ENCODE measurements around the gene OSBPL6. TPM values are rescaled to one million over a fixed set of nuclear protein-coding genes. Genes with fewer than 3 reads are reported as not detected.
"Not testable (repeated sequence)": the region's sequence is repeated elsewhere in the genome, so short reads cannot be mapped to it uniquely, and the experiment has no call there.

The OSBPL6 gene
- total RNA-seq, 2 experiments from 2014 or later = 3.1 to 3.7 TPM

DNA sequence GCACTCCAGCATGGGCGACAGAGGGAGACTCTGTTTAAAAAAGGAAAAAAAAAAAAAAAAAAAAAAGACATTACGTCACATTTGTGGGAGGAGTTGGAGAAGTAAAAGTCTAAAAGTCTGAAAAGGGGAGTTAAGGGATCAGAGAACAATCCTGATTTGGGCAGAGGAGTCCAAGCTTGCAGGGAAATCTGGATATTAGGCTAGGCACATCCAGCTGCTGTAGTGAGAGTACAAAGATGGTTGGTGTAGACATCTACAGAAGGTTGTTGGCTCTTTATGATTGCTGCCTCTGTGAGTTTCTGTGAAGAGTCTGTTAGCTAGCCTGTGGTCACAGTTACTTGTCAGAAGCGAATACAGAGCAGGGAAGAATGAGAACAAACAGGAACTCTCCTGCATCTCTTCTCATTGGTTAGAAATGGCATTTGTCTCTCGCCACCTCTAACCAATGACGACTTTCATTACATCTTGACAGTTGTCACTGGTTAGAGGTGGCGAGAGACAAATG, 3.3 kb upstream of the OSBPL6 start:
- no peak overlapping the region for H3K27ac Mint-ChIP-seq
- DNase-seq = no peak
- H3K36me3 Mint-ChIP-seq = no peaks in the 10 kb centered on the region
- H3K4me1 Mint-ChIP-seq = peaks cover 8% of the 10 kb centered on the region
- no peak overlapping the region for H3K4me3 Mint-ChIP-seq
- no peaks in the 10 kb centered on the region for H3K9me3 Mint-ChIP-seq
- H3K27me3 Mint-ChIP-seq = peaks cover 60% of the 10 kb centered on the region

DNA sequence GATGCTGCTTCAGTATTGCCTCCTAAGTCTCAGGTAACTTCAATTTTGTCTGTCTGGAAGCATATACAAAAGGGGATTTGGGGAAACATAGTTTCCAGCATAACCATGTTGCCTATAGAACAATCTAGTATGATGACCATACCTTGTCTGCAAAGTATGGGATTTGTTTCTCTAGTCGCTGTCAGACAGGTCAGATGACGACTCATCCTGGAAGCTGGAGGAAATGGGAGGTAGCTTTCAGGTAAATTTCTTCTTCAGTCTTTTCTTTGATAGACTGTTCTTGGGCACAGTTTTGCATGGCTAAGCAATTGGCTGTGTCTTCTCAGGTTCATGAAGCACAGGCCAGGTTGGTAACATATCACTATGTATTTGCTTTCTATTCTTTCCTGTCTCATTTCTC, 2.8 kb upstream of the OSBPL6 start:
- no peak for DNase-seq
- Mint-ChIP-seq H3K4me1 (peaks cover 8% of the 10 kb centered on the region), H3K36me3 (no peaks in the 10 kb centered on the region), H3K27me3 (peaks cover 60% of the 10 kb centered on the region), H3K9me3 (no peaks in the 10 kb centered on the region), H3K4me3 (no peak overlapping the region), H3K27ac (no peak overlapping the region)

DNA sequence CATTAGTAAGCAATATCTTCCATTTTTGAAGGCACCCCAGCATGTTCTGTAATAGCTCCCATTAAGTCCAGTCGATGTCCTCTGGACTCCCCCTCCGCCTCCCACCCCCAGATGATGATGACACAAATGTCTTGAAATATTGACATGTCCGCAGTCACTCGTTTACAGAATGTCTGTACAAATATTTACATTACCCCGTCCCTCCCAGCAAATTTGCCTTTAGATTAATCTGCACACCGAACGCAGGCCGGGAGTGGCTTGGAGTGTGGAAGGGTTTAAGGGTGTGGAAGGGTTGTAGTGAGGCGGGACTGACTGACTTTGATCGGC, 853 bp upstream of the OSBPL6 start:
- H3K4me3 Mint-ChIP-seq = peak overlapping the region; percentile 66
- H3K27ac Mint-ChIP-seq = no peak overlapping the region
- DNase-seq = no peak
- H3K27me3 Mint-ChIP-seq = peaks cover 73% of the 10 kb centered on the region
- H3K9me3 Mint-ChIP-seq = no peaks in the 10 kb centered on the region
- peaks cover 8% of the 10 kb centered on the region for H3K4me1 Mint-ChIP-seq
- H3K36me3 Mint-ChIP-seq = no peaks in the 10 kb centered on the region

DNA sequence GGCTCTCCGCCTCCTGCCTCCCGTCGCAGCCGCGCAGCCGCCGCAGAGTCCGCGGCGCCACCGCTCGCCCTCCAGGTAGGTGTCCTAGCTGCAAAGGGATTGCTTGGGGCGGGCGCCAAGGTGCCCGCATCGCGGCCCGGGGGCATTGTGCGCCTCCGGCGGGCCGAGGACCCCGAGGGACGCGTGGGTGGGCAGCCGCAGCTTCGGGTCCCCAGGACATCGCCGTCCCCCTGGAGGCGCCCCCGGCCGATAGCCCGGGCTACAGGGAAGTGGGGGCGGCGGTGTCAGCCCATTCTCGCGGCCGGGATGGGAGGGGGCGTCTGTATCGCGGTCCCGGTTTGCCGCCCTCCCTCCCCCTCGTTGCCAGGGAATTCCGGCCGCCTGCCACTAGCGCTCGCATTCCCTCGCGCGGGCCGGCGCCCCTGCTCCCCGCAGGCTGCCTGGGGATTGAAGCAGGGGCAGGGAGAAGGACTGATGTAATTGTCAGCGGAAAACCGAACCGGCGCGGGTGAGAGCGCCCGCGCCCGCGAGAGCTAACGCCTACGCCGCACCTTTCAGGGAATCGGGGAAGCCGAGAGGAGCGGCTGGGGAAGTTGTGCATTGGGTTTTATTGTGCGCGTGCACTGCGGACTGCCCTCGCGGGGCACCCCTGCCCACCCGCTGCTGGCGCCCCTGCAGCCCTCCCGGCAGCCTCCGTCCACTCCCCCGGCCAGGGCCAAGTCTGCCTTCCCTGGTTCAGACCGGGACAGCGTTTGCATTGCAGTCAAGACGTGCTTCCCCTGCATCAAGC, 483 bp downstream of the OSBPL6 start:
- Mint-ChIP-seq H3K27ac (no peak overlapping the region), H3K27me3 (peaks cover 80% of the 10 kb centered on the region), H3K36me3 (no peaks in the 10 kb centered on the region), H3K4me1 (peaks cover 8% of the 10 kb centered on the region), H3K4me3 (peak overlapping the region; percentile 68), H3K9me3 (no peaks in the 10 kb centered on the region)
- peak; percentile 32 for DNase-seq

DNA sequence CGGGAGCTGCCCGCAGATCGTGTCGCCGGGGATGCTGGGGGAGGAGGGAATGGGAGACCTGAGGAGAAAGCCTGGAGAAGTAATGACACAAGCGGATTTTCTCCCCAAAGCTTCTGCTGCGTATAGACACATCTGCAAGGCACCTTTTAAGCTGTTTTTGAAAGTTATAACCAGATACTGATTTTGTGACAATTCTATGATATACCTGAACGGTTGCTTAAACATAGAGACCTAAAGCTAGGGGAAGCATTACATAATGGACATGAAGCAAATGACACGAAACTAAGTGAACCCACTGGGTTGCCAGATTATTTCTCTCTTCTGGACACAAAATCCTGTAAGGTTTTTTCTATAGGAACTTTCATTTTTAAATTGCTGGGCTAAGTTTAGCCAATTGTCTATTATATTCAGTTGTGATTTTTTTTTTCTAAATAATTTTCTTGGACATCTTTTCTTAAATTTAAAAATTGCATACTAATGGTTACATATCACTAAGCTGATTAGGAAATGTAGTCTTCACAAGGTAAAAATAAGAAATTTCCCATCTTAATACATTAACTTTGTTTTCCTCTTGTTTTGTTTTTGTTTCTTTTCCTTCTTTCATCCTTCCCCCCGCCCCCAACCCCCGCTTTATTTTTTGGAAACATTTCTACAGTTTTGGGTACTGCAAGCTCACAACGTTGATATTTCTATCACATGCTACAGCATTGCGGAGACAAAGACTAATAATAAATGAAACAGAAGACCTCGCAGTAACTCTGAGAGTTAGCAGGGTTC, 1.3 kb downstream of the OSBPL6 start:
- peaks cover 8% of the 10 kb centered on the region for H3K4me1 Mint-ChIP-seq
- DNase-seq = no peak
- no peaks in the 10 kb centered on the region for H3K36me3 Mint-ChIP-seq
- H3K27me3 Mint-ChIP-seq = peaks cover 78% of the 10 kb centered on the region
- peak overlapping the region; percentile 68 for H3K4me3 Mint-ChIP-seq
- H3K27ac Mint-ChIP-seq = no peak overlapping the region
- H3K9me3 Mint-ChIP-seq = no peaks in the 10 kb centered on the region

DNA sequence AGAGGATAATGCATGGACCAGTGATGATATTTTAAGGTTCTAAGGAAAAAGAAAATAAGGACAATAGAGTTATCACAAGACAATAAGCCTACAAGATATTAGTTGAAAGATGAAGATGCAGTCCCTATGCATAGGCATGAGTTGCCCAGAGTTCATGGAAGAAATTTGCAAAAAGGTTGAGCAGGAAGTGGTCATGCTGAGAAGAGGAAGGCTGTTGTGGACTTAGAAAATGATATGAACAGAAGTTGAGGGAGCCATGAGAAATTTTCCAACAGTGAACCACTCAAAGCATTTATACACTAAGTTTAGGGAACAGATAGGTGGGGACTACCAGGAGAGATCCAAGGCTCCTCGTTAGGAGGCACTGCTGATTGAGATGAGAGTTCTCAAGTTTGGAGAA, 3.5 kb downstream of the OSBPL6 start:
- Mint-ChIP-seq H3K27ac (no peak overlapping the region), H3K36me3 (no peaks in the 10 kb centered on the region), H3K4me1 (peaks cover 9% of the 10 kb centered on the region), H3K4me3 (no peak overlapping the region), H3K27me3 (peaks cover 67% of the 10 kb centered on the region), H3K9me3 (no peaks in the 10 kb centered on the region)
- DNase-seq = no peak

DNA sequence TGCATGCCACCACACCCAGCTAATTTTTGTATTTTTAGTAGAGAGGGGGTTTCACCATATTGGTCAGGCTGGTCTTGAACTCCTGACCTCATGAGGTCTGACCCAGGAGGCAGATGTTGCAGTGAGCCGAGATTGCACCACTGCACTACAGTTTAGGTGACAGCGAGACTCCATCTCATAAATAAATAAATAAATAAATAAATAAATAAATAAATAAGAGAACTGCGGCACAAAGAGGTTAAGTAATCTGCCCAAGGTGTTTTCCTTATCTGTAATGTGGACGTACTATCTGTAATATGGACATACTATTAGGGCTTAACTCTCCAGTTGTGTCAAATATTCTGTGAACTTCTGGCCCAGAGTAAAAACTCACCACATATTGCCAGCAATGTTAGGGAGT, 4.1 kb downstream of the OSBPL6 start:
- not testable (repeated sequence) for H3K9me3 Mint-ChIP-seq, H3K4me3 Mint-ChIP-seq, H3K36me3 Mint-ChIP-seq, DNase-seq, H3K27ac Mint-ChIP-seq
- Mint-ChIP-seq H3K27me3 (peaks cover 61% of the 10 kb centered on the region), H3K4me1 (peaks cover 15% of the 10 kb centered on the region)

DNA sequence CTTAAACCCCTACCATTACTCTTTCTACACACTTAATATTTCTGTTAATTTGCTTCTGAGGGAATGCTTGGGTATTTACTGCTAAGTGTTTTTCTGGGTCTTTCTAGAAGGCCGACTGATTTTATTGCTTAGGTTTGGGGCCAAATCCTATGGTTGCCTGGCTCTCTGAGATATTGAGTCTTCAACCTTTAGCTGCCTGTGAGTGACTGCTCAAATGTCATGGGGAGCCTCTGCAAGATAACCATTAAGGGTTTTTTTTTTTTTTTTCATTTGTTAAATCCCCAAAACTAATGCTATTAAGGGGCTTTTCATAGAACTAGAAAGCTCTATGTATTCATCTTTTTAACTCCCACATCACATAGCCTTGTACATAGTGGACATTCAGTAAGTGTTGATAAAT, 5.0 kb downstream of the OSBPL6 start:
- no peaks in the 10 kb centered on the region for H3K36me3 Mint-ChIP-seq
- no peak for DNase-seq
- no peak overlapping the region for H3K27ac Mint-ChIP-seq
- H3K27me3 Mint-ChIP-seq = peaks cover 61% of the 10 kb centered on the region
- H3K9me3 Mint-ChIP-seq = no peaks in the 10 kb centered on the region
- peaks cover 13% of the 10 kb centered on the region for H3K4me1 Mint-ChIP-seq
- no peak overlapping the region for H3K4me3 Mint-ChIP-seq

DNA sequence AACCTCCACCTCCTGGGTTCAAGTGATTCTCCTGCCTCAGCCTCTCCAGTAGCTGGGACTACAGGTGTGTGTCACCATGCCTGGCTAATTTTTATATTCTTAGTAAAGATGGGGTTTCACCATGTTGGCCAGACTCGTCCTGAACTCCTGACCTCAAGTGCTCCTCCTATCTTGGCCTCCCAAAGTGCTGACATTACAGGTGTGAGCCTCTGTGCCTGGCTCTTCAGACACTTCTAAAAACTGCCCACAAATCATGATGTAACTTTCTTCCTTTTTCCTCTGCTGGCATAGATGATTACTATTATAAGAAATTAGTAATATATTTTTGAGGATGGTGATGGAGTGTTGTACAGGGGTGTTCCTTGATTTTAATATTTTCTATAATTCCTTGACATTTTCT, 6.0 kb downstream of the OSBPL6 start:
- Mint-ChIP-seq H3K4me3 (no peak overlapping the region), H3K36me3 (no peaks in the 10 kb centered on the region)
- DNase-seq = no peak

DNA sequence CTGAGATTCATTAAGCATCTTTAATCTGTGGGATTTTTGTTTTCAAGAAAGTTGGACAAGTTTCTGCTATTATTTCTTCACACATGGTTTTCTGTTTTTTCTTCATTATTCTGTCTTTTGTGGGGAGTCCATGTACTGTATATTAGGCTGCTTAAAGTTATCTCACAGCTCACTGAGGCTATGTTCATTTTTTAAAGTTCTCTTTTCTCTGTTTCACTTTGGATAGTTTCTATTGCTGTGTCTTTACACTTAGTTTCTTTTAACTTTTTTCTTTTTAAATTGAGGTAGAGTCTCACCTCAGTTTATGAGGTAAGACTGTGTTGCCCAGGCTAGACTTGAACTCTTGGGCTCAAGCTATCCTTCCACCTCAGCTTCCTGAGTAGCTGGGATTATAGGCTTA, 8.6 kb downstream of the OSBPL6 start:
- Mint-ChIP-seq H3K9me3 (no peaks in the 10 kb centered on the region), H3K36me3 (no peaks in the 10 kb centered on the region), H3K4me3 (no peak overlapping the region), H3K27me3 (peaks cover 55% of the 10 kb centered on the region), H3K4me1 (peaks cover 8% of the 10 kb centered on the region), H3K27ac (no peak overlapping the region)
- DNase-seq = no peak

More for the DNA sequence above, 6.0 kb downstream of the OSBPL6 start:
- H3K27me3 Mint-ChIP-seq = peaks cover 67% of the 10 kb centered on the region
- no peak overlapping the region for H3K27ac Mint-ChIP-seq
- no peaks in the 10 kb centered on the region for H3K9me3 Mint-ChIP-seq
- peaks cover 11% of the 10 kb centered on the region for H3K4me1 Mint-ChIP-seq

DNA sequence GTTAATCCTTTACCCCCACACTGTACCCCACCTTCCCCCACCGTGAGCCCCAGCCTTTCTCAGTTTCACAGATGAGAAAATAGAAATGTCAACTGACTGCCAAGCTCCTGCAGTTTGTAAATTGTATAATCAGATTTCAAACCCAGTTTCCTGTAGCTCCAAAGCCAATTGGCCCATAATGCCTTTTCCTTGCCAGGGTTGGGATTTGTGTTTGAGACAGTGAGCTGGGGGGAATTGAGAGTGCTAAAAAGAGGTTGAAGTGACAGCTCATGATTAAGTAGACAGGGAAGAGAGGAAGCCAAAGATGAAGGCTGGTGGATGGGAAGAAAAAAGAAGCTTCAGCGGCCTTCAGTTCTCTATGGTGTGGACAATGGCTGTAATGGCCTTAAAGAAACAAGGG, 10.7 kb downstream of the OSBPL6 start:
- Mint-ChIP-seq H3K4me1 (peaks cover 8% of the 10 kb centered on the region), H3K4me3 (no peak overlapping the region), H3K36me3 (no peaks in the 10 kb centered on the region), H3K9me3 (no peaks in the 10 kb centered on the region), H3K27me3 (peaks cover 52% of the 10 kb centered on the region), H3K27ac (no peak overlapping the region)
- DNase-seq = no peak

DNA sequence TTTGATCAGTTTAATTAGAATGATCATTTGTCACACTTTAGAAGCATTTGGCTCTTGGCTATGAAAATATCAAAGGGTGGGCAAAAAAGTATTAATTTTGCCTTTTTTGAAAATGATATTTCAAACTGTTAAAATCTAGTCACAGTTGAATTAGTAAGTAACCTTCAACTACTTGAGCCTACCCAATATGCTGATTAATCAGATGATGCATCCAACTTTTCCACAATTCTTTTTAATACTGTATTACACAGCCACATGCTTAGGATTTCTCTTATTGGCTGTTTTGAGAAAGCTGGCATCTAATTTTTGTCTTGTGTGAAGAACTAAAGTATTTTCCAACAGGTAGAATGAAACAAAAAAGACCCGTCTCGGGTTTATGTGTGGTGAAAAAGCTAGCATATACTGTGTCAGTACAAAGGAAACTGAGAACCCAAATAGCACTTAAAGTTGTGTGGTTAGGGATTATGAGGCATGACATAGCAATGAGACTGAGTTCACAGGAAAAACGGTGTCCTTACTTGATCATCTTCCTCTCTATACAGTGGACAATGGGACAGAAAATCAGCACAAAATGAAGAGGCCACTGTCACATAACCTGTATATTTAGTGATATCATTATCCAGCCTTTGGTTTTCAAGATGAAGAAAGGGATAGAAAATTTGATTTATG, 11.7 kb downstream of the OSBPL6 start:
- Mint-ChIP-seq H3K4me1 (peaks cover 8% of the 10 kb centered on the region), H3K27me3 (peaks cover 51% of the 10 kb centered on the region), H3K36me3 (no peaks in the 10 kb centered on the region), H3K4me3 (no peak overlapping the region), H3K27ac (no peak overlapping the region), H3K9me3 (no peaks in the 10 kb centered on the region)
- no peak for DNase-seq

DNA sequence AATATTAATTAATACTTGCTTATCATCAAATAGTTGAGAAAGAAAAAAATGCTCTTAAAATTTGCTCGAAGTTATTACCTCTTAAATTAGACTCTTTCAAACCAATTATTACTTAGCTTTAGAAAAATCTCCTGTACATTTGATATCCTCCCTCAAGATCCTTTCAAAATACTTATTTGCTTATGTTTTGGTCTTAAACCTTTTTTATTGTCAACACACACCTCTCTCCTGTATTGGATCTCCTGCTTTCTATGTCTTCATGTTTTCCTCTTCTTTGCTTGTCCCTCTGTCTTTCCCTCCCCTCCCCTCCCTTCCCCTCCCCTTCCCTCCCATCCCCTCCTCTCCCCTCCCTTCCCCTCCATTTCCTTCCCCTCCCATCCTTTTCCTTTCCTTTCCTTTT, 14.0 kb downstream of the OSBPL6 start:
- Mint-ChIP-seq H3K4me1 (peaks cover 2% of the 10 kb centered on the region), H3K9me3 (no peaks in the 10 kb centered on the region), H3K36me3 (no peaks in the 10 kb centered on the region), H3K4me3 (no peak overlapping the region), H3K27me3 (peaks cover 49% of the 10 kb centered on the region), H3K27ac (no peak overlapping the region)
- DNase-seq = no peak

DNA sequence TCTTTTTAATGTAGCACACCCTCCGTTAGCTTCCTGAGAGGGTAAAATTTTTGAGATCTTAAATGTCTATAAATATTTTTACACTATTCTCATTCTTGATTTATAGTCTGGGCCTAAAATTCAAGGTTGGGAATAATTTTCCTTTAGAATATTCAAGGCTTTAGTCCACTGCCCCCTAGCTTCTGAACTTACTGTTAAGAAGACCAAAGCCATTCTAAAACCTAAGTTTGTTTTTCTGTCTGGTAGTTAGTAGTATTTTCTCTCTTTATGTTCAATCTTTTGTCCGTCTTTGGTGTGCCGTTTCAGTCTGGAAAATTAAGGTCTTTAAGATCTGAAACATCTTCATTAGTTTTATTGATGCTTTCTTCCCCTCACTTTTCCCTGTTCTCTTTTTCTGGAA, 14.5 kb downstream of the OSBPL6 start:
- Mint-ChIP-seq H3K36me3 (no peaks in the 10 kb centered on the region), H3K27me3 (peaks cover 54% of the 10 kb centered on the region), H3K4me3 (no peak overlapping the region), H3K4me1 (no peaks in the 10 kb centered on the region), H3K9me3 (no peaks in the 10 kb centered on the region), H3K27ac (no peak overlapping the region)
- DNase-seq = no peak

DNA sequence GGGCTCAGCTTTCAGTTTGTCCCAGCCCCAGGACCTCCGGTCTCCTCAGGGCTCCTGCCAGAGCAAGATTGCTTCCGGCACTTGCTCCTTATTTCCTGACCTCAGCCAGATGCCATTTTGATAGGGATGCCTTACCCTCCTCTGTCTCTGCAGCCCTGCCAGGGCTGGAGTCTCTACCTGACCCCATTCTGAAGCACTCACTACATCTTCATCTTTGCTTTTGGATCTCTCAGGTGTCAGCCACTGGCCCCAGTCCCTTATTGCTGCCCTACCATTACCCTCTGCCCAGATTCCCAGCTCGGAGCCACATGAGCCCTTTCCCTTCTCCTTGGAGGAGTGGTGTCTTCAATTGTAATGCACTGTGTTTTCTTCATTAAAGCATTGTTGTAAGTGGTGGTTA, 17.1 kb downstream of the OSBPL6 start:
- peaks cover 47% of the 10 kb centered on the region for H3K27me3 Mint-ChIP-seq
- H3K27ac Mint-ChIP-seq = no peak overlapping the region
- H3K9me3 Mint-ChIP-seq = no peaks in the 10 kb centered on the region
- H3K4me3 Mint-ChIP-seq = no peak overlapping the region
- H3K4me1 Mint-ChIP-seq = no peaks in the 10 kb centered on the region
- no peak for DNase-seq
- H3K36me3 Mint-ChIP-seq = no peaks in the 10 kb centered on the region

All from activated naive CD8-positive, alpha-beta T cell treated with anti-CD3 and anti-CD28 coated beads for 36 hours (primary cell).